ENCODE data around the gene LGMN.
"Not testable (repeated sequence)": the region's sequence is repeated elsewhere in the genome, so short reads cannot be mapped to it uniquely, and the experiment has no call there.

LGMN gene

GRCh38 chr14:92692822-92693226 lies 55.6 kb downstream of the LGMN start:
- DNase-seq: no peak

DNA sequence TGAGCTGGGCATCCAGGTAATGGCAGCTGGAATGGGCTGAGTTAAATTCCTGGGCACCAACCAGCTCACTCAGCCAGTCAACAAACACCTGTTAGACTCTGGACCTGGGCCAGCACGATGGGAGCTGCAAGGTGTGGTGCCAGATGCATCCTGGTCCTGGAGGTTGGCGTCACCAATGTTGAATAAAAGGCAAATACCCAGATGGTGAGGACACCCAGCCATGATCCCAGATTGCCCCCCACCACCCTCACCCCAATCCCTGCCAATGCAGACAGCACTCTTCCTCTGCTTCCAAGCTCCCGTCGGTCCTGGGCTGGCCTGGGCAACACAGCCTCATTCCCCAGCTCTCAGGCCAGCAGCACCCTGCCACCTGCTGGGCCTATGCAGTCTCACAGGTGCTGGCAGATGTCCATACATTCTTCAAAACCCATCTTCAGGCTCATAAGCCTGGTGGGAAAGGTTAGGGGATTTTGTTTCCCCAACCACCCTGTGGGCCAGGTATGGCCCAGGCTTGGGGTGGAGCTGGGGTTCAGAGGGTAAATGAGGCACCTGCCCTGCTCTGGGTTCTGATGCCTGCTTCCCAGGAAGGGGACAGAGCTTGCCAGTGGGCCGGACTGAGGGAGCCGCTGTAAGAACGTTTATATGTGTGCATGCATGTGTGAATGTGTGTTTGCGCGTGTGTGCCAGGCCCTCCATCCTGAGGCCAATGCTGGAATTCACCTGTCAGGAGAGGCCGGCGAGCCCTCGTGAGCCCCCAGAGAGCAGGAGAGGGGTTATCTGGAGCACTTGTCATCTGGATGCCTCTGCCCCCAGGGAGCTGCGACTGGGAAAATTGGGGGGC lies 58.0 kb downstream of the LGMN start:
- DNase-seq: no peak

DNA sequence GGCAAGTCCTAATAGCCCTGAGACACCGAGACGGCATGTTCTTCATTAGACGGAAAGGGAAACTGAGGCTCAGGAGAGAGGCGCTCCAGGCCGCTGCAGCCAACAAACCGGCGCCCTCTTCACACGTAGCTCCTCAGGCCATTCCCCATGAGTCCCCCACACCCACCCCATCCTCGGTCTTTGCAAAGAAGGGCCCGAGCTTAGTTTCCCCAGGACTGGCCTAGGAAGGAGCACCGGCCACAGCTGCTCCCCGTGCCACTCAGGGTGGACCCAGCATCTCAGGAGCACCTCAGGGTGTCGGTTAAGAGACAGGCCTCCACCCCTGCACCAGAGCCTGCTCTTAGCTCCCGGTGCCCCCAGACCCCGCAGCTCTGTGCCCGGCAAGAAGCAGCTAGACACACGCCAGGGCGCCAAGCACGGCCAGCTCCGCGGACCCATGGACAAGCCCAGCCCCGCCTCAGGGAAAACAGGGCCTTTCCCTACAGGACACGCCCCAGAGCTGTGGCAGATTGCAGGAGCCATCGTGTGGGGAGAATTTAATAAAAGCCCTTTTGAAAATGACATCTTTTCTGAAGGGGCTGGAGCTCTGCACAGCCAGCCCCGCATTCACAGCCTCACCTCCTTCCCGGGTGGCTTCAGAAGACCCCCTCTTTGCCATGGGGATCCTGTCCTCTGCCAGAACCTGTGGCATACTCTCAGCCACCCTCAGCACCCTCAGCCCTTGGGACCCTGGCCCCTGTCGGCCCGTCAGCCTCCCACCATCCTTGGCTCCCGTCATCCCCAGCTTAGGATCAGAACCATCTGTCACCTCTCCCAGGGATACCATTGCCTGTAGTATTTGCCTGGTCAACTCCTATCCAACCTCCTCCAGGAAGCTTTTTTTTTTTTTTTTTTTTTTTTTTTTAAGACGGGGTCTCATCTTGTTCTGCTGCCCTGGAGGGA lies 59.7 kb downstream of the LGMN start:
- no peak for DNase-seq

- DNase-seq: no peak
These were observed 60.6 kb downstream of the LGMN start for GRCh38 chr14:92687681-92688433.

DNA sequence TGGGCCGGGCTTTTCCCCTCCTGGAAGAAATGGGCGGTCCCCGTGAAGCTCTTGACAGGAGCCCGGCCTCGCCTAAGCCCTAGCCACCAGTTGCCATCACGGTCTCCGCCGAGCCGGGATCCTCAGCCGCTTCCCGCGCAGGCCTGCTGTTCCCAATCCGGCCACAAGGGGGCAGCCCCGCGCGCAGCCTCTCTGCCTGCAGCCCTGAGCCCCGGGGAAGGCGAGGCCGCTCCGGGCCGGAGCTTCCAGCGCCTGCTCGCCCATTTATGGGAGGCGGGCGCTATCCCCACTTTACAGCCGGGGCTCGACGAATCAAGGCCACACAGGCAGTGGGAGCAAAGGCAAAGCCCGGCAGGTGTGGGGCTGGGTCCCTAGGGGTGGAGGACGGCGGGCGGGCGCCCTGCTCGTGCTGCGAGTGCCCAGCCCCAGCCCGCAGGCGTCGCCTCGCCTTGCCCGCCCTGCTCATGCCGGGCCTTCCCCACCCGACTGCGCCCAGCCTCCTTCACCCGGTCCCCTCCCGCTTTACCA lies 61.5 kb downstream of the LGMN start:
- no peak for DNase-seq

DNA sequence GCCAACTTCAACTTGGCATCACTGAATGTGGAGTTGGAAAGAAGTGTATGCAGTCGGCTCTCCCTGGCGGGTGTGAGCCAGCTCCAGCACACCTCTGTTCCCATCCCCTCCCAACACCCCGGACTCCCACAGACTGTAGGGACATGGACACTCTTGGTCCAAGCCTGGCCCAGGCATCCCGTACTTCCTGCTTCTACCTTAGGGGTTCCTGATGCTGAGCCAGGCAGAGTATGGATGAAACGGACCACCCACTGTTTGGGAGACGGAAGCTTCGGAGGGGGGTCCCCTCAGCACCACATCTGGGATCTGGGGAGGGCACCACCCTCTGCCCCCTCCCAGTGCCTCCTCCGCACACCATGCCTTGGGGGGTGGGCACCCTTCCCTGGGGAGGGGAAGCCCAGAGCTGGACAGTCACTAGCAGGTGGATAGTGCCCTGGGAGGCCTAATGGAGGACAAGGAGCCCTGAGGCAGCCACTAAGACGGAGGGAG lies 62.0 kb downstream of the LGMN start:
- DNase-seq: no peak

- no peak for DNase-seq
These were observed 62.6 kb downstream of the LGMN start for GRCh38 chr14:92685784-92686355.

GRCh38 chr14:92684801-92685560 lies 63.4 kb downstream of the LGMN start:
- DNase-seq: no peak

DNA sequence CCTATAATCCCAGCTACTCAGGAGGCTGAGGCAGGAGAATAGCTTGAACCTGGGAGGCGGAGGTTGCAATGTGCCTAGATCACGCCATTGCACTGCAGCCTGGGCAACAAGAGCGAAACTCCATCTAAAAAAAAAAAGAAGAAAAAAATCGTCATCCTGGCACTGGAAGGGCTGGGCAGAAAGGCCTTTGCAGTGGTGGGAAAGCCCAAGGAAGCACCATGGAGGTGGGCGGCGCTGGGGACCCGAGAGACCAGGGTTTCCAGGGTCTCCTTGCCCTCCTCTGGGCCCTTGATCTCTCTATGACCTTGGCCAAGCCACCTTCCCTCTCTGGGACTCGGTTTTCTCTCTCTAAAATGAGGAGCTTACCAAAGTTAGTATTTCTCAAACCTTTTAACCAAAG lies 65.4 kb downstream of the LGMN start:
- DNase-seq: no peak

GRCh38 chr14:92680781-92681650 lies 67.4 kb downstream of the LGMN start:
- DNase-seq: no peak

GRCh38 chr14:92680330-92680729 lies 68.1 kb downstream of the LGMN start:
- not testable (repeated sequence) for DNase-seq

DNA sequence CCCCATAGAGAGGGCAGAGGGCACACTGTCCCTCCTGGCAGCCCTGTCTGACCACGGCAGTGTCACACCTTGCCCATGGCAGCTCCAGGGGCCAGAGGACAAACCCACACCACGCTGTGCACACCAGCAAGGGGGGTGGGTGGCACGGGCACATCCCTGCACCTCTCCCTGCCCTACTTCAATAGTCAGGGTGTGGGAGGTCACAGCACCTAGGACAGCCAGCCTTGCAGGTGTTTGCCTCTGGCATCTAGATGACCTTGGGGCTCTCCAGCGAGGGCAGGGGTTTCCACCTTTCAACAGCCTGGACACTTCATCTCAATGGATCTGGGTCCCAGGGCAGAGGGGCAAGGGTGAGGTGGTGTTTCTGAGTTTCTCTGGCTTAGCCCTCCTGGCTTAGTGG lies 69.2 kb downstream of the LGMN start:
- DNase-seq: no peak

DNA sequence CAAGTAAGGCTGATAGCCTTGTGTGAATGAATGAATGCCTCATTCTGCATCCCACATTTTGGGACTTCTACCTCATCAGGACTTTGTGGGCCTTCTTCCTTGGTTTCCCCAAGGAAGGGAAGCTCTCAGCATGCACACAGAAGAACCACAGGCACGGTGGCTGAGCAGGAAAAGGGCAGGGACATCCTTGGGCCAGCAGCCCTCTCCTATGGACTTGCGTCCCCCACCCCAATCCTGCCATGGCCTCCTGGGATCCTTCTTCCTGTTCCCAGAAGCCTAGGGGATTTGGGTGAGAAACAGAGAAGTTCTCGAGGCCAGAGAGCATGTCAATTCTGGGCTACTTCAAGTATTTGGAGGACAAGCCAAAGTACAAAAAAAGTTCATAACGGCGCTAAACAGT lies 69.7 kb downstream of the LGMN start:
- DNase-seq: no peak

GRCh38 chr14:92677955-92678354 lies 70.5 kb downstream of the LGMN start:
- DNase-seq: no peak

DNA sequence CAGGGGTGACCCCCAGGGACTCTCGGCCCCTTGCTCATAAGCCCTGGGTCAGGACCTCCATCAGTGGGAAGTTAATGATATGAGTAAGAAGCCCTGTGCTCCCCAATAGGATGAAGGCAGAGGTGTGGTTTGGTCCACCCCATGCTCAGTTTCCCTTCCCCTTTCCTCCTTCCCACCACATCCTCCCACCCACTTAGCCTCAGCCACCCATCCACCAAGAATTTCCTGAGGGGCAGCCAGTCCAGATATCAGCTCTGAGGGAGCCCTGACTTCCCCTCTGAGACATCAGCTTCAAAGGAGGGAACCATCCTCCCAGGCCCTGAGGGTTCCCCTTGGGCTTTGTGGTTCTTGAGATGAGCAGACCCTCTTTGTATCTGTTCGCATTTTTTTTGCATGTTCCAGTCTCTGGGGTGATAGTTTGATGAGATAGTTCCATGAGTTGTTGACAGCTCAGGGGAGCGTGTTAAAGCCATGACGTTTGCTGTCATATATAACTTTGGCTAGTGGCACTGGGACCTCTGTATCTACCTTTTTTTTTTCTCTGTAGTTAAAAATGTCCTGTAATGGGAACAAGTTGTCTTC lies 71.2 kb downstream of the LGMN start:
- no peak for DNase-seq

DNA sequence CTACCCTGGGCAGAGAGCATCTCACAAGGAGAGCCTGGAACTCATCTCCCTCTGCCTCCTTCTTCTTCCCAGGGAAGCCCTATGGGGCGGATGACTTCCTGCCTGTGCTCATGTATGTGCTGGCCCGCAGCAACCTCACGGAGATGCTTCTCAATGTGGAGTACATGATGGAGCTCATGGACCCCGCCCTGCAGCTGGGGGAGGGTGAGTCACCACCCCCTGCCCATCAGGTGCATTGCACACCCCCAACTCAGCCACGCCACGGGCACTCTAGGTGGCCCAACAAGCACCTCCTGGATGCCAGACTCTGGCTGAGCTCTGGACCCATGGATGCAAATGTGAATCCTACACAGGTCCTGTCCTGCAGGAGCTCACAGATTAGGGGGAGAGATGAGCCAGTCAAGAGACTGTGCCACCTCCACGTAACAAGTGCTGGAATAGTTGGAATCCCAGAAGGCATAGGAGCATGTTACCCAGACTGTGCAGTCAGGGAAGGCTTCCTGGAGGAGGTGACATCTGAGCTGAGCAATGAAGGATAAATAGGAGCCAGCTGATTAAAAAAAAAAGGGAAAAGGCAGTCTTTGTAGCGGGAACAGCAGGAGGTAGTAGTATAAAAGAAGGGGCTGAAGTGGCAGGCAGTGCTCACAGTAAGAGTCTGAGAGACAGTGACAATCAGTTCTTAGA lies 71.9 kb downstream of the LGMN start:
- DNase-seq: no peak

GRCh38 chr14:92675976-92676375 lies 72.5 kb downstream of the LGMN start:
- no peak for DNase-seq

DNA sequence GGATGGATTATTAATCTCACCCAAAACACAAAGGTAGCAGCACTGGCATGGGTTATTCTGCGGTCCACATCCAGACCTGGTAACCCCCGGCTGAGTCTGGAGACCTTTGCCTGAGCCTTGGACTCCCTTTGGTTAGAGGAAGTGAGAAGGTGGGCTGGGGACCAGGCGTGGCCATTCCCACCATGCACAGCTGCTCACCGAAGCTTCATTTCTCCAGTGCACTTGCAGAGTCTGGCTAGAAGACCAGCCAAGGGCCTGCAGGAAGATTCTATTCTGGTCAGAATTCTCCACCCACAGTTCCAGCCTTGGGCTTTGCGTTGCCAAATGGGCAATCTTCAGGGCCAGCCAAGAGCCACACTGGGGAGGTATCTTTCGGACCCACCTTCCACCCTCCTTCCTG lies 73.0 kb downstream of the LGMN start:
- no peak for DNase-seq

DNA sequence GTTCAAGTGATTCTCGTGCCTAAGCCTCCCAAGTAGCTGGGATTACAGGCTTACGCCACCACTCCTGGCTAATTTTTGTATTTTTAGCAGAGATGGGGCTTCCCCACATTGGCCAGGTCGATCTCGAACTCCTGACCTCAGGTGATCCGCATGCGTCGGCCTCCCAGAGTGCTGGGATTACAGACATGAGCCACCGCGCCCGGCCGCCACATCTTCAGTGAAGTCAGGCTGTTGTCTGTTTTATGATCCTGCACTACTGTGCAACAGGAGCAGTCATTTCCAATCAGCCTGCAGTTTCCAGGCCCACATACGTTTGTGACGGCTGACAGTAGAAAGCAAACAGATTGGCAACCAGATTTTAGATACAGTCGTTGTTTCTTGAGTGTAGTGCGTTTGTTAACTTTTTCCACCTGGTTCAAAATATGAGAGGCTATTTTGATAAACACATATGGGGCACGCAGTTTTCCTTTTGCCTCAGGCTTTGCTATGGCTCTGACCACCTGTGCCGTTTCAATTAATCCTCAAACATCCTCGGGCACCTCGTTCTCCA lies 74.8 kb downstream of the LGMN start:
- no peak for DNase-seq
